Colonic mucosa (tissue), 4 donors: Measurements from ENCODE around the gene FAAP100. TPM values are rescaled to one million over a fixed set of nuclear protein-coding genes. Genes with fewer than 3 reads are reported as not detected.

Experiments
- DNase-seq: peaks from one replicate; pipeline ENCODE4 v3.0.0-alpha.2; 2020
- H3K27ac ChIP-seq: fragments of 200-600 bp; one replicate; pipeline ENCODE4 v1.8.0; 2021
- H3K27me3 ChIP-seq: fragments of 200-600 bp; one replicate; pipeline ENCODE4 v1.8.0; 2021
- H3K36me3 ChIP-seq: fragments of 200-600 bp; one replicate; pipeline ENCODE4 v1.8.0; 2021
- H3K4me1 ChIP-seq: fragments of 200-600 bp; one replicate; pipeline ENCODE4 v1.8.0; 2021; ENCODE audit warnings: mild to moderate bottlenecking
- H3K4me3 ChIP-seq: fragments of 200-600 bp; one replicate; pipeline ENCODE4 v1.8.0; 2021
- H3K9ac ChIP-seq, 2 donors: one replicate each; pipeline ENCODE4 v1.7.0; 2013; ENCODE audit warnings: control low read depth in 2 of 2, low read depth in 2 of 2, low read length in 2 of 2
- H3K9me3 ChIP-seq: fragments of 200-600 bp; one replicate; pipeline ENCODE4 v1.8.0; 2021
- intact Hi-C: fragments of 100-400 bp; cut with DNase I; formaldehyde crosslinking; loops from one replicate; pipeline ENCODE4 v1.14.1; 2022
- total RNA-seq, 2 donors: library from RNA; stranded (reverse); fragmentation: NEBNext Ultra II Directional in 1 of 2; extraction: Animal tissue kit (Norgen Biotek cat#: 25700) in 1 of 2; gene quantifications; one replicate each; pipeline ENCODE4 v1.2.1, GENCODE V29; 2021
- TF ChIP-seq, protein P1 (sequence below): fragments of 200-600 bp; IDR thresholded peaks from one replicate; pipeline ENCODE4 v1.8.0; 2022; ENCODE audit warnings: antibody characterized with exemption, mild to moderate bottlenecking
- donor health status: healthy.
- donor health status: DM: no; HTN: no; CAD: no.
- donor health status: DM: no; HTN: no; CAD: no.

Gene FAAP100
- total RNA-seq, 2 donors from 2014 or later, result 16.5 to 34.3 TPM

DNA sequence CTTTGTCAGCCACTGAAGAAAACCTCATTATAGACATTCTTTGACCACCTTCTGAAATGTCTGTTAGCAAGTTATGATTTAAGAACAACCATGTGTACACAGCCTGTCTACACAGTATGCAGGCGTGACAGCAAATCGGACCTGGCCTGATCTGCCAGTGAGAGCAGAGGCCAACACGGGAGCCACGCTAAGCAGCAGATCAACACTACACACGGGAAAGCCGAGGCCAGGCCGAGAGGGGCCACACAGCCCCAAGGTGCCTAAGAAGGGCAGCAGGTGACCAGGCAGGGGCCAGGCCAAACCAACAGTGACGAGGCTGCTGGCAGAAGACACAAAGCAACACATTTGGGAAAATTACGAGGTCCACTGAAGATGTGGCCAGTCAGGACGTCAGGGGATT lies 16.3 kb upstream of the FAAP100 start:
- no peak overlapping the region for H3K4me3 ChIP-seq
- H3K4me1 ChIP-seq, result peaks cover 14% of the 10 kb centered on the region
- H3K36me3 ChIP-seq, result peaks cover 19% of the 10 kb centered on the region
- H3K9ac ChIP-seq, result no peak overlapping the region
- intact Hi-C loops, result no loop called here
- H3K27me3 ChIP-seq, result no peaks in the 10 kb centered on the region
- TF ChIP-seq, protein P1, sequence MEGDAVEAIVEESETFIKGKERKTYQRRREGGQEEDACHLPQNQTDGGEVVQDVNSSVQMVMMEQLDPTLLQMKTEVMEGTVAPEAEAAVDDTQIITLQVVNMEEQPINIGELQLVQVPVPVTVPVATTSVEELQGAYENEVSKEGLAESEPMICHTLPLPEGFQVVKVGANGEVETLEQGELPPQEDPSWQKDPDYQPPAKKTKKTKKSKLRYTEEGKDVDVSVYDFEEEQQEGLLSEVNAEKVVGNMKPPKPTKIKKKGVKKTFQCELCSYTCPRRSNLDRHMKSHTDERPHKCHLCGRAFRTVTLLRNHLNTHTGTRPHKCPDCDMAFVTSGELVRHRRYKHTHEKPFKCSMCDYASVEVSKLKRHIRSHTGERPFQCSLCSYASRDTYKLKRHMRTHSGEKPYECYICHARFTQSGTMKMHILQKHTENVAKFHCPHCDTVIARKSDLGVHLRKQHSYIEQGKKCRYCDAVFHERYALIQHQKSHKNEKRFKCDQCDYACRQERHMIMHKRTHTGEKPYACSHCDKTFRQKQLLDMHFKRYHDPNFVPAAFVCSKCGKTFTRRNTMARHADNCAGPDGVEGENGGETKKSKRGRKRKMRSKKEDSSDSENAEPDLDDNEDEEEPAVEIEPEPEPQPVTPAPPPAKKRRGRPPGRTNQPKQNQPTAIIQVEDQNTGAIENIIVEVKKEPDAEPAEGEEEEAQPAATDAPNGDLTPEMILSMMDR, result no peak
- no peaks in the 10 kb centered on the region for H3K9me3 ChIP-seq
- no peak for DNase-seq
- no peak overlapping the region for H3K27ac ChIP-seq

DNA sequence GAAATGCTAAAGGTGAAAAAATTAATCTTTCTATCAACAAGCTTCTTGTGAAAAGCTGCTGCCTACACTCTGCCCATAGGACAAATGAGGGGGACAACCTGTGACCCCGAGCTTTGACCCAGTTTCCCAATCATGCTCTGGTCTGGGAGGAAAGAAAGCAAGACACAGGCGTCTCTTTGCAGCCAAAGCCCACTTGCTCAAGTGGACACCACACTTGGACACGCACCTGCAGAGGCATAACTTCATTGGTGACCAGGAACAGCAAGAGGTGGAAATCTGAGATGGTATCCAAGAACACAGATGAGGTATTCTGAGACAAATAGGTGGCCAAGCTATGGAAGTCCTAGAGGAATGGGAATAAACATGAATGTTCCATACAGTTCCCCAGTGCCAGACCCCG lies 15.0 kb upstream of the FAAP100 start:
- Histone ChIP-seq H3K36me3 (peaks cover 21% of the 10 kb centered on the region), H3K4me3 (no peak overlapping the region), H3K27ac (peak overlapping the region; percentile 70), H3K27me3 (no peaks in the 10 kb centered on the region), H3K9me3 (no peaks in the 10 kb centered on the region), H3K9ac (no peak overlapping the region), H3K4me1 (peaks cover 14% of the 10 kb centered on the region)
- TF ChIP-seq, protein P1, result no peak
- intact Hi-C loops, result no loop called here
- no peak for DNase-seq

DNA sequence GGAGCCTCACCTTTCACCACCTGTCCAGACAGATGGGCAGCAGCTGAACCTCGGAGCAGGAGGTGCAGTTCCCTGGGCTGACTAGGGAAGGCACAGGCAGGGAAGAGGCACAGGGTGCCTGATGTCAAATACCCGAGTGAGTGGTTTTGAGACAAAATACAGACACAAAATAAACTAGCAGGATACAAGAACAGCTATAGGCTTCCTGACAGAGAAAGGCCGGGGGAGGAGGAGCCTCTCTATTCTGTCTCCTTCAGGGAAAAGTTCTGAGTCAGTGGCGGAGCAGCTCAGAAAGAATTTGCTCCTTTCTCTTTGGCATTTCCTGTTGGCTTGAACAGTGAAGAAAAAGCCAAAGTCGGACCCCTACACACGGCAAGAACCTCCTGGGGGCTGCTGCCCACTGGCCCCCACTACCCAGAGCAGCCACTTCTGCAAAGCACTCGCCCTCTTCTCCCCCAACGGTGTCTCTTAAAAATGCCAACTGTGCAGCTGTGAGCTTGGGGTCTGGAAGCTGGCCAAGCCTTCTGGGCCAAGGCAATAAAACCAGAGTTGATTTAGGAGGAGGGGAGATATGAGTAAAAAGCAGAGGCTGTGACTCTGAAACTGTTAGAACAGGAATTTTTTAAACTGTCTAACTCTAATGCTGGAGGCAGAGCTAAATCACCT lies 14.4 kb upstream of the FAAP100 start:
- Histone ChIP-seq H3K36me3 (peaks cover 21% of the 10 kb centered on the region), H3K27ac (peak overlapping the region; percentile 70), H3K9me3 (no peaks in the 10 kb centered on the region), H3K4me3 (no peak overlapping the region), H3K4me1 (peaks cover 14% of the 10 kb centered on the region), H3K9ac (peak overlapping the region in 1 of 2 donors; percentile 43), H3K27me3 (no peaks in the 10 kb centered on the region)
- peak; percentile 84 for DNase-seq
- intact Hi-C loops, result no loop called here
- TF ChIP-seq, protein P1, result no peak

DNA sequence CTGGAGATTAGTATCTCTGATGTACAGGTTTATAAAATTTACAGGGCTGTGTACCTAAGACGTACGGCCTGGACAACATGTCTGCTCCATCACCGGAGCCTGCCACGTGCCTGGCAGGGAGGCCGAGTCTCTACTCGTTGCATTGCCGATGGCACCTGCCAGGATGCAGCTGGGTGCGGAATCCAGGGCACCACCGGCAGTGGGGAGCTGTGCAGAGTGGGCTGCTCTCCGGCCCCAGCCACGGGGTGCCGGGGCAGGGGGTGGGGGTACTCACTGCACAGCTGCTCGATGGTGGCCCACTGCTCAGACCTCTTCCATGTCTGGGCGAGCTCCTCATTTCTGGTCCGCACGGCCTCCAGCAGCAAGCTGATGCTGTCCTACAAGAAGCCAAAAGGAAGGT lies 13.1 kb upstream of the FAAP100 start:
- Histone ChIP-seq H3K27me3 (no peaks in the 10 kb centered on the region), H3K4me1 (peaks cover 14% of the 10 kb centered on the region), H3K4me3 (no peak overlapping the region), H3K36me3 (peaks cover 21% of the 10 kb centered on the region), H3K27ac (no peak overlapping the region), H3K9ac (no peak overlapping the region), H3K9me3 (no peaks in the 10 kb centered on the region)
- TF ChIP-seq, protein P1, result no peak
- DNase-seq, result no peak
- intact Hi-C loops, result no loop called here

DNA sequence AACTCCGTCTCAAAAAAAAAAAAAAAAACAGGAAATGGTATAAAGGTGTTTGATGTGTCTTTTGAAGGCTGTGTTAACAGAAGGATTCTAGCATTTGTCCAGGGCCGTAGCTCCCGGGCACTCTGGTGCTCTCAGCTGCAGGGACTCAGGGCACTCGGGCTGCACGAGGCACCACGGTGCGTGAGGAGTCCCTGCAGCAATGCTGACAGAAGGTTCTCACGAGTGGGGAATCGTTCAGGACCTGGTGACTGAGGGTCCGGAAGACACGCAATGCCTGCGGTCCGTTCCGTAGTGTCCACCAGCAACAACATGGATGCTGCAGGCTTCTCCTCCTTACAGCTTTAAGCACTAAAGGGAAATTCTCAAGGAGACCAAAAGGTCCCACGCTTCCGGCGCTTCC lies 12.6 kb upstream of the FAAP100 start:
- Histone ChIP-seq H3K36me3 (peaks cover 21% of the 10 kb centered on the region), H3K9me3 (no peaks in the 10 kb centered on the region)

More for the DNA sequence above, 12.6 kb upstream of the FAAP100 start:
- no peak overlapping the region for H3K4me3 ChIP-seq
- DNase-seq, result no peak
- no peak overlapping the region for H3K27ac ChIP-seq
- H3K4me1 ChIP-seq, result peaks cover 14% of the 10 kb centered on the region
- no peaks in the 10 kb centered on the region for H3K27me3 ChIP-seq
- TF ChIP-seq, protein P1, result no peak
- no peak overlapping the region for H3K9ac ChIP-seq
- intact Hi-C loops, result no loop called here
